CD4-positive, CD25-positive, alpha-beta regulatory T cell (primary cell): ENCODE results near the gene RPL27A. TPM values are rescaled to one million over a fixed set of nuclear protein-coding genes. Genes with fewer than 3 reads are reported as not detected.

Source experiments
- ATAC-seq, 2 donors: fragments of 150-1000 bp; cut with Tn5 transposase; one replicate each; pipeline ENCODE4 v1.10.0; 2021; ENCODE audit warnings: low read depth in 2 of 2, moderate number of reproducible peaks in 2 of 2, moderate library complexity in 1 of 2
- DNase-seq, 3 donors: peaks; one replicate each; pipeline versions ENCODE4 v3.0.0 to v3.0.0-alpha.2; 2012 to 2022; ENCODE audit warnings: mixed read lengths in 1 of 3
- H3K27ac ChIP-seq: one replicate; pipeline ENCODE4 v1.7.0; 2013; ENCODE audit warnings: mild to moderate bottlenecking, low read length; ENCODE audit not compliant: insufficient read depth, poor library complexity, severe bottlenecking
- H3K27me3 ChIP-seq: one replicate; pipeline ENCODE4 v1.7.0; 2013; ENCODE audit warnings: low read length; ENCODE audit not compliant: control insufficient read depth, insufficient read depth
- H3K36me3 ChIP-seq: one replicate; pipeline ENCODE4 v1.7.0; 2013; ENCODE audit warnings: mild to moderate bottlenecking, low read length, moderate library complexity; ENCODE audit not compliant: control insufficient read depth, insufficient read depth
- H3K4me1 ChIP-seq: 2 replicates; pipeline ENCODE4 v1.7.0; 2013; ENCODE audit warnings: mild to moderate bottlenecking, low read length; ENCODE audit not compliant: insufficient read depth, control insufficient read depth, poor library complexity, severe bottlenecking
- H3K4me3 ChIP-seq: one replicate; pipeline ENCODE4 v1.7.0; 2013; ENCODE audit warnings: low read depth, mild to moderate bottlenecking, low read length, moderate library complexity
- H3K9me3 ChIP-seq, 2 experiments: 1 replicate in 1 of 2; 2 replicates in 1 of 2; pipeline ENCODE4 v1.7.0; 2013; ENCODE audit warnings: low read length in 2 of 2, mild to moderate bottlenecking in 1 of 2, moderate library complexity in 1 of 2; ENCODE audit not compliant: control insufficient read depth in 2 of 2
- H3K27ac Mint-ChIP-seq, 3 donors: one replicate each; pipeline ENCODE4 v1.8.0; 2020 to 2022; ENCODE audit warnings: mild to moderate bottlenecking in 3 of 3, mixed read lengths in 3 of 3, moderate library complexity in 2 of 3
- H3K27me3 Mint-ChIP-seq: one replicate; pipeline ENCODE4 v1.8.0; 2022; ENCODE audit warnings: mild to moderate bottlenecking, mixed read lengths
- H3K36me3 Mint-ChIP-seq: one replicate; pipeline ENCODE4 v1.8.0; 2020; ENCODE audit warnings: mixed read lengths
- H3K4me1 Mint-ChIP-seq, 4 donors: one replicate each; pipeline ENCODE4 v1.8.0; 2020 to 2022; ENCODE audit warnings: mixed read lengths in 4 of 4, mild to moderate bottlenecking in 1 of 4
- H3K4me3 Mint-ChIP-seq, 4 donors: one replicate each; pipeline ENCODE4 v1.8.0; 2020 to 2022; ENCODE audit warnings: mild to moderate bottlenecking in 4 of 4, mixed read lengths in 4 of 4, moderate library complexity in 3 of 4
- H3K9me3 Mint-ChIP-seq, 7 donors: one replicate each; pipeline ENCODE4 v1.8.0; 2020 to 2022; ENCODE audit warnings: mixed read lengths in 7 of 7, mild to moderate bottlenecking in 3 of 7, moderate library complexity in 2 of 7
- polyA plus RNA-seq, 4 donors: library from polyadenylated mRNA; unstranded; fragments of 300-500 nt; fragmentation: Illumina TruSeq; gene quantifications; one replicate each; pipeline ENCODE4 v1.2.3, GENCODE V29; 2021
- total RNA-seq: library from RNA; stranded (reverse); gene quantifications from one replicate; pipeline ENCODE4 v1.2.3, GENCODE V29; 2022

Gene RPL27A
- total and polyA plus RNA-seq, 5 donors from 2014 or later = 1,139 to 4,268 (median 2,980) TPM

- no peaks in the 10 kb centered on the region for H3K9me3 Mint-ChIP-seq
- no peak overlapping the region for H3K27ac Mint-ChIP-seq
- H3K4me3 ChIP-seq = no peak overlapping the region
- H3K9me3 ChIP-seq = no peaks in the 10 kb centered on the region
- no peaks in the 10 kb centered on the region for H3K27me3 ChIP-seq
- H3K36me3 Mint-ChIP-seq = peaks cover 33% of the 10 kb centered on the region
- no peak overlapping the region for H3K27ac ChIP-seq
- ATAC-seq = no peak
- DNase-seq = no peak
- H3K36me3 ChIP-seq = peaks cover 50% of the 10 kb centered on the region
- H3K4me3 Mint-ChIP-seq = no peak overlapping the region
- peaks cover 0 to 5% (median 2%) of the 10 kb centered on the region in 4 donors for H3K4me1 Mint-ChIP-seq
- H3K27me3 Mint-ChIP-seq = no peaks in the 10 kb centered on the region
- H3K4me1 ChIP-seq = no peaks in the 10 kb centered on the region
These were observed 7.7 kb upstream of the RPL27A start for GRCh38 chr11:8674859-8675258.

- Mint-ChIP-seq H3K36me3 (peaks cover 31% of the 10 kb centered on the region), H3K4me3 (no peak overlapping the region), H3K4me1 (peaks cover 6 to 17% (median 11%) of the 10 kb centered on the region in 4 donors), H3K27me3 (no peaks in the 10 kb centered on the region), H3K9me3 (peaks cover 0 to 2% (median 0%) of the 10 kb centered on the region in 7 donors), H3K27ac (no peak overlapping the region)
- Histone ChIP-seq H3K4me1 (peaks cover 2% of the 10 kb centered on the region), H3K36me3 (peaks cover 38% of the 10 kb centered on the region), H3K4me3 (no peak overlapping the region), H3K9me3 (no peaks in the 10 kb centered on the region), H3K27ac (no peak overlapping the region), H3K27me3 (no peaks in the 10 kb centered on the region)
- ATAC-seq (no peak), DNase-seq (no peak)
These were observed 6.1 kb upstream of the RPL27A start for GRCh38 chr11:8676458-8676857.

GRCh38 chr11:8679006-8679405 is 3.6 kb upstream of the RPL27A start:
- H3K4me3 Mint-ChIP-seq = peak overlapping the region in 2 of 4 donors; percentile 48 to 90

GRCh38 chr11:8681837-8682302 is 722 bp upstream of the RPL27A start:
- Histone ChIP-seq H3K27me3 (no peaks in the 10 kb centered on the region), H3K36me3 (peaks cover 39% of the 10 kb centered on the region), H3K4me3 (peak overlapping the region; percentile 98), H3K9me3 (no peaks in the 10 kb centered on the region), H3K27ac (peak overlapping the region; percentile 95), H3K4me1 (peaks cover 30% of the 10 kb centered on the region)
- H3K4me3 Mint-ChIP-seq = peak overlapping the region; percentile 90 to 97 (median 96)
- no peak for DNase-seq
- ATAC-seq = peak in 1 of 2 donors; percentile 1
- H3K4me1 Mint-ChIP-seq = peaks cover 10 to 55% (median 36%) of the 10 kb centered on the region in 4 donors
- peaks cover 38% of the 10 kb centered on the region for H3K36me3 Mint-ChIP-seq
- H3K27ac Mint-ChIP-seq = peak overlapping the region; percentile 98 to 99 (median 99)
- H3K9me3 Mint-ChIP-seq = peaks cover 0 to 2% (median 0%) of the 10 kb centered on the region in 7 donors
- H3K27me3 Mint-ChIP-seq = no peaks in the 10 kb centered on the region

More at GRCh38 chr11:8679006-8679405, 3.6 kb upstream of the RPL27A start:
- no peaks in the 10 kb centered on the region for H3K9me3 ChIP-seq
- Mint-ChIP-seq H3K36me3 (peaks cover 19% of the 10 kb centered on the region), H3K9me3 (peaks cover 0 to 2% (median 0%) of the 10 kb centered on the region in 7 donors), H3K27ac (no peak overlapping the region), H3K27me3 (no peaks in the 10 kb centered on the region), H3K4me1 (peaks cover 7 to 37% (median 24%) of the 10 kb centered on the region in 4 donors)
- no peak for DNase-seq
- H3K27me3 ChIP-seq = no peaks in the 10 kb centered on the region
- no peak overlapping the region for H3K27ac ChIP-seq
- no peak for ATAC-seq
- H3K4me1 ChIP-seq = peaks cover 20% of the 10 kb centered on the region
- no peak overlapping the region for H3K4me3 ChIP-seq
- H3K36me3 ChIP-seq = peaks cover 21% of the 10 kb centered on the region

- H3K9me3 ChIP-seq = no peaks in the 10 kb centered on the region
- Mint-ChIP-seq H3K36me3 (peaks cover 36% of the 10 kb centered on the region), H3K9me3 (peaks cover 0 to 2% (median 0%) of the 10 kb centered on the region in 7 donors), H3K27ac (peak overlapping the region; percentile 98 to 99 (median 99)), H3K27me3 (no peaks in the 10 kb centered on the region), H3K4me1 (peaks cover 12 to 63% (median 41%) of the 10 kb centered on the region in 4 donors), H3K4me3 (peak overlapping the region; percentile 90 to 97 (median 96))
- H3K27me3 ChIP-seq = no peaks in the 10 kb centered on the region
- H3K4me1 ChIP-seq = peaks cover 32% of the 10 kb centered on the region
- DNase-seq (peak in 1 of 3 donors; percentile 16), ATAC-seq (no peak)
- H3K4me3 ChIP-seq = peak overlapping the region; percentile 98
- H3K27ac ChIP-seq = peak overlapping the region; percentile 95
- H3K36me3 ChIP-seq = peaks cover 36% of the 10 kb centered on the region
These were observed 669 bp downstream of the RPL27A start for GRCh38 chr11:8683115-8683807.

- Mint-ChIP-seq H3K36me3 (peaks cover 33% of the 10 kb centered on the region), H3K4me1 (peaks cover 25 to 78% (median 51%) of the 10 kb centered on the region in 4 donors), H3K4me3 (peak overlapping the region; percentile 90 to 97 (median 96)), H3K9me3 (peaks cover 0 to 2% (median 0%) of the 10 kb centered on the region in 7 donors), H3K27ac (peak overlapping the region; percentile 98 to 99 (median 99)), H3K27me3 (no peaks in the 10 kb centered on the region)
- Histone ChIP-seq H3K27ac (peak overlapping the region; percentile 95), H3K4me1 (peaks cover 42% of the 10 kb centered on the region), H3K9me3 (no peaks in the 10 kb centered on the region), H3K4me3 (peak overlapping the region; percentile 98), H3K36me3 (peaks cover 29% of the 10 kb centered on the region), H3K27me3 (no peaks in the 10 kb centered on the region)
- no peak for DNase-seq
- ATAC-seq = no peak
These were observed 2.2 kb downstream of the RPL27A start for GRCh38 chr11:8684600-8685290.

- peaks cover 27% of the 10 kb centered on the region for H3K36me3 ChIP-seq
- Mint-ChIP-seq H3K9me3 (peaks cover 0 to 2% (median 0%) of the 10 kb centered on the region in 7 donors), H3K4me3 (peak overlapping the region; percentile 53 to 97 (median 74)), H3K36me3 (peaks cover 27% of the 10 kb centered on the region), H3K27ac (peak overlapping the region in 1 of 3 donors; percentile 47), H3K4me1 (peaks cover 30 to 79% (median 54%) of the 10 kb centered on the region in 4 donors), H3K27me3 (no peaks in the 10 kb centered on the region)
- peak overlapping the region; percentile 8 for H3K27ac ChIP-seq
- ATAC-seq = no peak
- no peaks in the 10 kb centered on the region for H3K27me3 ChIP-seq
- peaks cover 44% of the 10 kb centered on the region for H3K4me1 ChIP-seq
- no peaks in the 10 kb centered on the region for H3K9me3 ChIP-seq
- H3K4me3 ChIP-seq = no peak overlapping the region
- DNase-seq = no peak
These were observed 2.7 kb downstream of the RPL27A start for GRCh38 chr11:8685306-8685705.
